ENCODE measurements around the gene TSNAX. TPM values are rescaled to one million over a fixed set of nuclear protein-coding genes. Genes with fewer than 3 reads are reported as not detected.

TSNAX gene
- total RNA-seq, 4 donors from 2014 or later = 8.2 to 27.0 (median 17.3) TPM

- no peaks in the 10 kb centered on the region for H3K9me3 ChIP-seq
- H3K36me3 ChIP-seq = no peaks in the 10 kb centered on the region
- intact Hi-C loops (cut with DNase I; ENCODE audit: low total_unique reads) = no loop called here
- H3K4me1 ChIP-seq = no peaks in the 10 kb centered on the region
- no peak overlapping the region for H3K27ac ChIP-seq
- H3K27me3 ChIP-seq = no peaks in the 10 kb centered on the region
- in situ Hi-C loops (cut with MboI; ENCODE audit: low pct_ligation_motif_present in 1 of 4, low pct_unique_long_range_greater_than_20kb in 1 of 4, low sequenced_read_pairs in 3 of 4) = no loop called here
- TF ChIP-seq POLR2A (IDR thresholded peaks at IDR 0.05) (no peak), CTCF (IDR thresholded peaks at IDR 0.05) (no peak), EP300 (IDR thresholded peaks at IDR 0.05; ENCODE audit: low read depth) (no peak)
- H3K4me3 ChIP-seq = no peak overlapping the region
- WGBS, 2 donors (ENCODE audit: low coverage in 1 of 2) = 59 to 71% methylated on average over 2 of the region's 2 CpGs
- DNase-seq = no peak
These were observed 12.7 kb upstream of the TSNAX start for GRCh38 chr1:231515748-231516147.

- in situ Hi-C loops (cut with MboI; ENCODE audit: low pct_ligation_motif_present in 1 of 4, low pct_unique_long_range_greater_than_20kb in 1 of 4, low sequenced_read_pairs in 3 of 4) = no loop called here
- no peak for TF ChIP-seq CTCF (IDR thresholded peaks at IDR 0.05)
- no peak for TF ChIP-seq EP300 (IDR thresholded peaks at IDR 0.05; ENCODE audit: low read depth)
- TF ChIP-seq POLR2AphosphoS5 (IDR thresholded peaks at IDR 0.05) = no peak
- TF ChIP-seq POLR2A (IDR thresholded peaks at IDR 0.05) = no peak
- no peak for DNase-seq
- no peak overlapping the region for H3K4me3 ChIP-seq
- no peaks in the 10 kb centered on the region for H3K27me3 ChIP-seq
- H3K9me3 ChIP-seq = no peaks in the 10 kb centered on the region
- H3K4me1 ChIP-seq = no peaks in the 10 kb centered on the region
- H3K27ac ChIP-seq = no peak overlapping the region
- H3K36me3 ChIP-seq = no peaks in the 10 kb centered on the region
- intact Hi-C loops (cut with DNase I; ENCODE audit: low total_unique reads) = no loop called here
- WGBS, 2 donors (ENCODE audit: low coverage in 1 of 2) = 70 to 73% methylated on average over 3 of the region's 3 CpGs
These were observed 11.4 kb upstream of the TSNAX start for GRCh38 chr1:231517076-231517475.

- Histone ChIP-seq H3K4me3 (no peak overlapping the region), H3K9me3 (no peaks in the 10 kb centered on the region), H3K36me3 (no peaks in the 10 kb centered on the region), H3K27ac (no peak overlapping the region), H3K4me1 (no peaks in the 10 kb centered on the region), H3K27me3 (no peaks in the 10 kb centered on the region)
- no peak for DNase-seq
- in situ Hi-C loops (cut with MboI; ENCODE audit: low pct_ligation_motif_present in 1 of 4, low pct_unique_long_range_greater_than_20kb in 1 of 4, low sequenced_read_pairs in 3 of 4) (no loop called here), intact Hi-C loops (cut with DNase I; ENCODE audit: low total_unique reads) (no loop called here)
- WGBS, 2 donors (ENCODE audit: low coverage in 1 of 2) = 91 to 97% methylated on average over 4 to 5 of the region's 5 CpGs
- no peak for TF ChIP-seq POLR2AphosphoS5 (IDR thresholded peaks at IDR 0.05)
- no peak for TF ChIP-seq CTCF (IDR thresholded peaks at IDR 0.05)
- TF ChIP-seq POLR2A (IDR thresholded peaks at IDR 0.05) = no peak
- TF ChIP-seq EP300 (IDR thresholded peaks at IDR 0.05; ENCODE audit: low read depth) = no peak
These were observed 9.9 kb upstream of the TSNAX start for GRCh38 chr1:231518485-231519034.

- 33 to 73% methylated on average over 1 to 2 of the region's 2 CpGs for WGBS, 2 donors (ENCODE audit: low coverage in 1 of 2)
- Histone ChIP-seq H3K4me3 (no peak overlapping the region), H3K27ac (no peak overlapping the region), H3K27me3 (no peaks in the 10 kb centered on the region), H3K9me3 (no peaks in the 10 kb centered on the region), H3K36me3 (no peaks in the 10 kb centered on the region), H3K4me1 (no peaks in the 10 kb centered on the region)
- intact Hi-C loops (cut with DNase I; ENCODE audit: low total_unique reads) (no loop called here), in situ Hi-C loops (cut with MboI; ENCODE audit: low pct_ligation_motif_present in 1 of 4, low pct_unique_long_range_greater_than_20kb in 1 of 4, low sequenced_read_pairs in 3 of 4) (no loop called here)
- no peak for DNase-seq
- TF ChIP-seq POLR2A (IDR thresholded peaks at IDR 0.05) (no peak), CTCF (IDR thresholded peaks at IDR 0.05) (no peak), POLR2AphosphoS5 (IDR thresholded peaks at IDR 0.05) (no peak), EP300 (IDR thresholded peaks at IDR 0.05; ENCODE audit: low read depth) (no peak)
These were observed 9.3 kb upstream of the TSNAX start for GRCh38 chr1:231519166-231519565.
